A549 (cell line): ENCODE data around the gene PACSIN1. TPM values are rescaled to one million over a fixed set of nuclear protein-coding genes. Genes with fewer than 3 reads are reported as not detected.
A peak's percentile ranks its signal among the peaks of the same experiment; 100 is the strongest.

ENCODE experiments used
- ATAC-seq, 2 experiments: fragments of 200-7000 bp in 1 of 2; fragments of >200 bp in 1 of 2; cut with Nextera tagmentation in 1 of 2; cut with Tn5 transposase in 1 of 2; 3 replicates each; pipeline versions ENCODE4 v1.8.0 to v1.9.1; 2018 to 2020; ENCODE audit warnings: mild to moderate bottlenecking in 1 of 2, moderate library complexity in 1 of 2
- CTCF ChIA-PET: fragments of 300-600 bp; sonication (Branson Sonifier 250); formaldehyde crosslinking; extraction: SDS; loops from one replicate; lab custom pipeline; 2021; ENCODE audit warnings: antibody characterized with exemption, inconsistent platforms; lab: Yijun Ruan, JAX
- POLR2A ChIA-PET: fragments of 350-600 bp; formaldehyde crosslinking; extraction: SDS; loops from one replicate; lab custom pipeline; 2021; ENCODE audit warnings: antibody characterized with exemption, inconsistent platforms; lab: Yijun Ruan, JAX
- DNase-seq, 2 experiments: peaks; one replicate each; pipeline versions ENCODE4 v3.0.0 to v3.0.0-alpha.2; 2011 to 2016; ENCODE audit warnings: low read depth in 1 of 2, low spot score in 1 of 2
- FAIRE-seq: peaks from 2 replicates; lab custom pipeline; 2011; peaks lifted over from hg19 to GRCh38; lab: Jason Lieb, UNC
- H3K27ac ChIP-seq, 2 experiments: fragments of >200 bp; sonication (Bioruptor Twin); formaldehyde crosslinking; 3 replicates each; pipeline ENCODE4 v1.5.1; 2016 to 2017
- H3K4me1 ChIP-seq: fragments of >200 bp; sonication (Bioruptor Twin); formaldehyde crosslinking; 3 replicates; pipeline ENCODE4 v1.6.1; 2016
- H3K4me2 ChIP-seq: fragments of >200 bp; sonication (Bioruptor Twin); formaldehyde crosslinking; 3 replicates; pipeline ENCODE4 v1.6.1; 2016
- H3K4me3 ChIP-seq: fragments of >200 bp; sonication (Bioruptor Twin); formaldehyde crosslinking; 3 replicates; pipeline ENCODE4 v1.5.1; 2016
- H3K9me3 ChIP-seq: fragments of >200 bp; sonication (Bioruptor Twin); formaldehyde crosslinking; 3 replicates; pipeline ENCODE4 v1.6.1; 2016
- EP300 ChIP-seq, 2 experiments: fragments of >200 bp; sonication (Bioruptor Twin); formaldehyde crosslinking; IDR thresholded peaks; 2 replicates in 1 of 2; 3 replicates in 1 of 2; pipeline ENCODE4 v1.6.1; 2016 to 2017
- ESRRA ChIP-seq: fragments of 150-350 bp; IDR thresholded peaks from 2 replicates; pipeline ENCODE4 v1.6.1; 2014; ENCODE audit warnings: mild to moderate bottlenecking, low read length, borderline replicate concordance
- GATA3 ChIP-seq: IDR thresholded peaks from 2 replicates; pipeline ENCODE4 v1.6.1; 2012; ENCODE audit warnings: borderline replicate concordance
- HES2 ChIP-seq: fragments of >200 bp; sonication (Bioruptor Twin); formaldehyde crosslinking; IDR thresholded peaks from 2 replicates; pipeline ENCODE4 v1.6.1; 2016
- HEYL ChIP-seq: fragments of 250-450 bp; sonication (Bioruptor Pico); IDR thresholded peaks from 2 replicates; pipeline ENCODE4 v1.8.0; 2021; ENCODE audit warnings: mild to moderate bottlenecking, moderate library complexity
- HOXB13 ChIP-seq: fragments of 250-450 bp; sonication (Bioruptor Pico); IDR thresholded peaks from 2 replicates; pipeline ENCODE4 v1.5.0; 2020; ENCODE audit warnings: low read depth, mild to moderate bottlenecking, moderate library complexity
- JUN ChIP-seq, 2 experiments: fragments of >200 bp; sonication (Bioruptor Twin); formaldehyde crosslinking; IDR thresholded peaks; 2 replicates in 1 of 2; 3 replicates in 1 of 2; pipeline ENCODE4 v1.6.1; 2016 to 2017
- JUNB ChIP-seq: fragments of >200 bp; sonication (Bioruptor Twin); formaldehyde crosslinking; IDR thresholded peaks from 2 replicates; pipeline ENCODE4 v1.6.1; 2016
- KDM5A ChIP-seq: fragments of 200-600 bp; sonication (generic); IDR thresholded peaks from 2 replicates; pipeline ENCODE4 v1.6.1; 2016; ENCODE audit warnings: antibody characterized with exemption, mild to moderate bottlenecking
- MYC ChIP-seq: IDR thresholded peaks from 2 replicates; pipeline ENCODE4 v1.6.1; 2012; ENCODE audit warnings: mild to moderate bottlenecking, inconsistent platforms, low read length, improper control_type of control experiment, borderline replicate concordance
- RAD21 ChIP-seq, 2 experiments: fragments of >200 bp in 1 of 2; sonication (Bioruptor Twin) in 1 of 2; formaldehyde crosslinking in 1 of 2; IDR thresholded peaks in 1 of 2; conservative IDR thresholded peaks in 1 of 2; 2 replicates in 1 of 2; 3 replicates in 1 of 2; pipeline ENCODE4 v1.6.1; 2012 to 2018; ENCODE audit warnings: inconsistent platforms in 1 of 2
- RARB ChIP-seq: fragments of 250-450 bp; sonication (Bioruptor Pico); IDR thresholded peaks from 2 replicates; pipeline ENCODE4 v1.8.0; 2021; ENCODE audit warnings: mild to moderate bottlenecking, moderate library complexity
- SMC3 ChIP-seq: fragments of >200 bp; sonication (Bioruptor Twin); formaldehyde crosslinking; IDR thresholded peaks from 3 replicates; pipeline ENCODE4 v1.6.1; 2018; ENCODE audit warnings: inconsistent platforms
- USF2 ChIP-seq: fragments of 450-650 bp; IDR thresholded peaks from 2 replicates; pipeline ENCODE4 v1.6.1; 2014; ENCODE audit warnings: antibody characterized with exemption
- ZC3H11A ChIP-seq: fragments of 450-650 bp; IDR thresholded peaks from 2 replicates; pipeline ENCODE4 v1.6.1; 2014; ENCODE audit warnings: antibody characterized with exemption, mild to moderate bottlenecking
- WGBS: methylation state at CpG from one replicate; pipeline ENCODE4 v1.1.6; 2017; ENCODE audit errors: missing lambda C conversion rate; 5-methylcytosine and 5-hydroxymethylcytosine counted together
- polyA plus RNA-seq, 4 experiments: library from polyadenylated mRNA; depleted of rRNA in 3 of 4; stranded (reverse); fragments of >200 nt; fragmentation: RNase III in 1 of 4; extraction: RNeasy Plus Mini Kit Qiagen cat#74134 plus additional on column Dnase treatment in 1 of 4; gene quantifications; 2 replicates in 3 of 4; 3 replicates in 1 of 4; pipeline ENCODE4 v1.2.3, GENCODE V29; 2011 to 2017
- TF ChIP-seq, protein P1 (sequence below): IDR thresholded peaks from 2 replicates; pipeline ENCODE4 v1.6.1; 2012
- TF ChIP-seq, protein P2 (sequence below): fragments of 200-600 bp; sonication (generic); IDR thresholded peaks from 2 replicates; pipeline ENCODE4 v1.6.1; 2016; ENCODE audit warnings: antibody characterized with exemption, mild to moderate bottlenecking, moderate library complexity
- TF ChIP-seq, protein P3 (sequence below): fragments of >200 bp; sonication (Bioruptor Twin); formaldehyde crosslinking; IDR thresholded peaks from 3 replicates; pipeline ENCODE4 v1.6.1; 2016

PACSIN1 gene
- polyA plus RNA-seq, 2 of the 4 experiments (the other 2 are of a cell fraction) = 0.14 to 0.30 TPM

DNA sequence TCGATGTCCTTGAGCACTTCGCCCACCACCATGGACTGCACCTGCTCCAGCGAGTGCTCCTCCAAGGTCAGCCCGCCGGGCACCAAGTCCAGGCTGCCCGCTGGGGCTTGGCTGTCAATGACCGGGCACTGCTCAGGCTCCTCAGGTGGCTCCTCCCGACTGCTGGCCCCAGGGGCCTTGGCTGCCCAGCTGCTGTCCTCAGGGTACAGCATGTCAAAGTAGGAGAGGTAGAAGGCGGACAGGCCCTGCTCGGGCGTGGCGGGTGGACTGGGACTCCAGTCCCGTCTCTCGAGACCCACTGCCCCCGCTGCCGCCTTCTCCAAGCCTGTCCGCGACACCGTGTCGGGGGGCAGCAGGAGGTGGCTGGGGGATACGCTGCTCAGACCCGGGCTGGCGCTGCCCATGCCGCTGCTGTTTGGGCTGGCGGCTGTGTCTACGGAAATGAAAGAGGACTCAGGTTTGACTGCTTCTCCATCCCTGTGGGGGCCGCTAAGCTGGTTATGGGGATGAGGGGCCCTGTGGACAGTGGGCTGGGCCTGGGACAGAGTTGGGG is 78.3 kb downstream of the PACSIN1 start (continued):
- TF ChIP-seq, protein P1, sequence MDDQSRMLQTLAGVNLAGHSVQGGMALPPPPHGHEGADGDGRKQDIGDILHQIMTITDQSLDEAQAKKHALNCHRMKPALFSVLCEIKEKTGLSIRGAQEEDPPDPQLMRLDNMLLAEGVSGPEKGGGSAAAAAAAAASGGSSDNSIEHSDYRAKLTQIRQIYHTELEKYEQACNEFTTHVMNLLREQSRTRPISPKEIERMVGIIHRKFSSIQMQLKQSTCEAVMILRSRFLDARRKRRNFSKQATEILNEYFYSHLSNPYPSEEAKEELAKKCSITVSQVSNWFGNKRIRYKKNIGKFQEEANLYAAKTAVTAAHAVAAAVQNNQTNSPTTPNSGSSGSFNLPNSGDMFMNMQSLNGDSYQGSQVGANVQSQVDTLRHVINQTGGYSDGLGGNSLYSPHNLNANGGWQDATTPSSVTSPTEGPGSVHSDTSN = no peak
- TF ChIP-seq SMC3 (no peak), HEYL (CRISPR knock-in tag) (no peak), ZC3H11A (no peak)

DNA sequence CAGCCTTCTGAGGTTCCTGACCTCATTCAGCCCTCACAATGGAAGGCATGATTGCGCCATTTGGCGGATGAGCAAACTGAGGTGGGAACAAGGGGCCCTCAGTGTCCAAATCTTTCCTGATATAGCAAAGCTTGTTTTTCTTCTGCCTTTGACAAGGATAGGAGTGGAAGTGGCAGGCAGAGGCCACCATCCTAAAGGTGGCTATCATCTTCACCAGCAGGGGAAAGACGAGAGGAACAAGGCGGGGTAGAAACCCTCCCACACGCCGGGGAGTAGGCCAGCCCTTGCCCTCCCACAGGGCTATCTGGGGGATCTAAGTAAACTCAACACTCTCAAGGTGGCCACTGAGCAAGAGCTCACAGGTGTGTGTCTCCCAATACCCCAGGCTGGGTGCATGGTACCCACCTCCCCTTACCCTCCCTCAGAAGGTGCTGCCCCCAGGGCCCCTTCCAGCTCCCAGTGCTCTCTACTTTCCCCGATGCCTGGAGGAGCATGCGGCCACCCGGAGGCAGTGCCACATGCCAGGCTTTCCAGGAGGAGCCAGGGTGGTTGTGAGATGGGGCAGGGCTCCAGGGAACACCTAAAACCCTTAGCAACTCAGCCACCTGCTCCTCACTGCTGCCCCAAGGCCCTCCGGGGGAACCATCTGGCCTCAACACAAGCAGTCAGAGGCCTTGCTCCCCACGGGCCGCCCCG is 79.0 kb downstream of the PACSIN1 start:
- ATAC-seq (no peak), FAIRE-seq (no peak), DNase-seq (no peak)
- WGBS = 73% methylated on average over 10 of the region's 13 CpGs
- peak overlapping the region; percentile 74 to 93 for H3K27ac ChIP-seq
- no peak overlapping the region for H3K4me3 ChIP-seq
- POLR2A ChIA-PET = no interaction called here
- H3K4me2 ChIP-seq = peak overlapping the region; percentile 57
- CTCF ChIA-PET = interaction anchor here (1.0 to 1.9 kb wide), 2 partner anchors 17 to 64 kb away, joined by 3 to 4 read pairs; no protein-coding TSS in a partner anchor
- H3K4me1 ChIP-seq = peaks cover 63% of the 10 kb centered on the region
- no peaks in the 10 kb centered on the region for H3K9me3 ChIP-seq
- TF ChIP-seq RARB (CRISPR knock-in tag) (no peak), KDM5A (no peak), ESRRA (no peak), JUNB (no peak), ZC3H11A (no peak), HES2 (no peak)
- TF ChIP-seq, protein P2, sequence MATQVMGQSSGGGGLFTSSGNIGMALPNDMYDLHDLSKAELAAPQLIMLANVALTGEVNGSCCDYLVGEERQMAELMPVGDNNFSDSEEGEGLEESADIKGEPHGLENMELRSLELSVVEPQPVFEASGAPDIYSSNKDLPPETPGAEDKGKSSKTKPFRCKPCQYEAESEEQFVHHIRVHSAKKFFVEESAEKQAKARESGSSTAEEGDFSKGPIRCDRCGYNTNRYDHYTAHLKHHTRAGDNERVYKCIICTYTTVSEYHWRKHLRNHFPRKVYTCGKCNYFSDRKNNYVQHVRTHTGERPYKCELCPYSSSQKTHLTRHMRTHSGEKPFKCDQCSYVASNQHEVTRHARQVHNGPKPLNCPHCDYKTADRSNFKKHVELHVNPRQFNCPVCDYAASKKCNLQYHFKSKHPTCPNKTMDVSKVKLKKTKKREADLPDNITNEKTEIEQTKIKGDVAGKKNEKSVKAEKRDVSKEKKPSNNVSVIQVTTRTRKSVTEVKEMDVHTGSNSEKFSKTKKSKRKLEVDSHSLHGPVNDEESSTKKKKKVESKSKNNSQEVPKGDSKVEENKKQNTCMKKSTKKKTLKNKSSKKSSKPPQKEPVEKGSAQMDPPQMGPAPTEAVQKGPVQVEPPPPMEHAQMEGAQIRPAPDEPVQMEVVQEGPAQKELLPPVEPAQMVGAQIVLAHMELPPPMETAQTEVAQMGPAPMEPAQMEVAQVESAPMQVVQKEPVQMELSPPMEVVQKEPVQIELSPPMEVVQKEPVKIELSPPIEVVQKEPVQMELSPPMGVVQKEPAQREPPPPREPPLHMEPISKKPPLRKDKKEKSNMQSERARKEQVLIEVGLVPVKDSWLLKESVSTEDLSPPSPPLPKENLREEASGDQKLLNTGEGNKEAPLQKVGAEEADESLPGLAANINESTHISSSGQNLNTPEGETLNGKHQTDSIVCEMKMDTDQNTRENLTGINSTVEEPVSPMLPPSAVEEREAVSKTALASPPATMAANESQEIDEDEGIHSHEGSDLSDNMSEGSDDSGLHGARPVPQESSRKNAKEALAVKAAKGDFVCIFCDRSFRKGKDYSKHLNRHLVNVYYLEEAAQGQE = no peak
- TF ChIP-seq, protein P3, sequence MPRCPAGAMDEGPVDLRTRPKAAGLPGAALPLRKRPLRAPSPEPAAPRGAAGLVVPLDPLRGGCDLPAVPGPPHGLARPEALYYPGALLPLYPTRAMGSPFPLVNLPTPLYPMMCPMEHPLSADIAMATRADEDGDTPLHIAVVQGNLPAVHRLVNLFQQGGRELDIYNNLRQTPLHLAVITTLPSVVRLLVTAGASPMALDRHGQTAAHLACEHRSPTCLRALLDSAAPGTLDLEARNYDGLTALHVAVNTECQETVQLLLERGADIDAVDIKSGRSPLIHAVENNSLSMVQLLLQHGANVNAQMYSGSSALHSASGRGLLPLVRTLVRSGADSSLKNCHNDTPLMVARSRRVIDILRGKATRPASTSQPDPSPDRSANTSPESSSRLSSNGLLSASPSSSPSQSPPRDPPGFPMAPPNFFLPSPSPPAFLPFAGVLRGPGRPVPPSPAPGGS = no peak

DNA sequence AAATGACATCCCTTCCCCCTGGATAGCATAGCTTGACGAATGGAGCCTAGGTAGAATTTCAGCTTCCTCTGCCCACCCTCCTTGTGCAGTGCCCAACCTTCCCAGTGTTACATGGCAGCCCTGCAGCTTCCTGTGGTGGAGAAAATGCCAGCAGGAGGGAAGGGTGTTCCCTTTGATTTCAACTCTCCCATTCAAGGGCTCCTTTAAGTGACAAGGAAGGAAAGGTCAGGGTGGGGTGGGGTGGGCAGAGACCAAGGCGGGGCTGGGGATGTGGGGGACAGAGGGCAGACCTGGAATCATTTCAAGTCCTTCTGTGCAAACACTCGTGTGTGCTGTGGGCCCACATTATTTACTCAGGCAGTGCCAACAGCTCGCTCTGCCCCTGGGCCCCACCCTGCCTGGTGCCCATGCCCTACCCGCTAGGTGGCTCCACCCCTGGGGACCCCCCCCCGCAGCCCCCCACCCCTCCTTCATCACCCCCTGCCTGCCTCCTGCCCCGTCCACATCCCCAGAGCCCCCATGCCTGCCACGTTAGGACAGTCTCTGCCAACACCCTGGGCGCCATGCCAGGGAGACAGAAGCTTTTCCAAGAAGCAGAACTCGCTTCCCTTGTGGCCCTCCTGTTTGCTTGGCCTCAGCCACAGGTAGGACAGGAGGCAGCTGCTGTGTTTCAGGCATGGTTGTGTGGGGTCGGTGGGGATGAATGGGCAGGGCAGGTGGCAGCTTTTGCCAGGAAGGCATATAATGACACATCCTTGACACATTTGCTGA is 80.9 kb downstream of the PACSIN1 start:
- H3K4me1 ChIP-seq = peaks cover 66% of the 10 kb centered on the region
- no peak overlapping the region for H3K4me3 ChIP-seq
- ATAC-seq (peak; percentile 58 to 66), FAIRE-seq (no peak), DNase-seq (peak; percentile 35 to 73)
- 27% methylated on average over 2 of the region's 11 CpGs for WGBS
- ChIA-PET CTCF (interaction anchor here (0.9 to 2.1 kb wide), 3 partner anchors 13 to 62 kb away, joined by 3 to 9 read pairs (median 3); no protein-coding TSS in a partner anchor), POLR2A (no interaction called here)
- peak overlapping the region; percentile 68 for H3K4me2 ChIP-seq
- peak in 1 of 2 experiments; percentile 51; a peak in 1 of 5 replicates for TF ChIP-seq EP300 (IDR thresholded peaks at IDR 0.05)
- TF ChIP-seq GATA3 = peak; percentile 22; the same call in 1 of the 2 replicates
- TF ChIP-seq SMC3 = peak; percentile 32; the same call in 1 of the 3 replicates
- TF ChIP-seq MYC = 0 out of 2 replicates have a peak, but pooled peaks have one; percentile 14
- TF ChIP-seq JUNB = no peak
- peak; percentile 48 to 69; a peak in 2 of 5 replicates for TF ChIP-seq JUN (IDR thresholded peaks at IDR 0.05)
- TF ChIP-seq RAD21 (conservative IDR thresholded peaks at IDR 0.05 in 1 of 2, IDR thresholded peaks at IDR 0.05 in 1 of 2) = peak in 1 of 2 experiments; percentile 38; a peak in 2 of 5 replicates
- TF ChIP-seq HOXB13 (CRISPR knock-in tag) = no peak
- no peak for TF ChIP-seq USF2
- peak overlapping the region; percentile 74 to 93 for H3K27ac ChIP-seq
- no peaks in the 10 kb centered on the region for H3K9me3 ChIP-seq
